Right lobe of liver (tissue), 6 donors: ENCODE data around the gene SLC22A5. TPM values are rescaled to one million over a fixed set of nuclear protein-coding genes. Genes with fewer than 3 reads are reported as not detected.

Experiments
- ATAC-seq, 4 donors: fragments of 200-7000 bp; cut with Tn5 transposase; one replicate each; pipeline ENCODE4 v1.9.1; 2020; ENCODE audit warnings: mild to moderate bottlenecking in 4 of 4, moderate library complexity in 4 of 4
- DNase-seq, 3 donors: peaks; one replicate each; pipeline ENCODE4 v3.0.0-alpha.2; 2020
- H3K27ac ChIP-seq, 3 donors: fragments of 200-600 bp; one replicate each; pipeline ENCODE4 v1.8.0; 2022
- H3K27me3 ChIP-seq, 2 donors: fragments of 200-600 bp; one replicate each; pipeline ENCODE4 v1.8.0; 2022
- H3K36me3 ChIP-seq, 4 donors: fragments of 200-600 bp; sonication (generic) in 1 of 4; one replicate each; pipeline versions ENCODE4 v1.5.1 to v1.8.0; 2017 to 2022; ENCODE audit warnings: control low read depth in 1 of 4
- H3K4me1 ChIP-seq, 4 donors: fragments of 200-600 bp; sonication (generic) in 1 of 4; one replicate each; pipeline versions ENCODE4 v1.5.1 to v1.8.0; 2017 to 2022; ENCODE audit warnings: control low read depth in 1 of 4
- H3K4me3 ChIP-seq, 3 donors: fragments of 200-600 bp; one replicate each; pipeline ENCODE4 v1.8.0; 2022
- H3K9me3 ChIP-seq, 4 donors: fragments of 200-600 bp; sonication (generic) in 1 of 4; one replicate each; pipeline versions ENCODE4 v1.5.1 to v1.8.0; 2017 to 2022; ENCODE audit warnings: control low read depth in 1 of 4
- CTCF ChIP-seq, 4 donors: fragments of 200-600 bp in 3 of 4; fragments of 450-650 bp in 1 of 4; IDR thresholded peaks; one replicate each; pipeline versions ENCODE4 v1.5.1 to v1.8.0; 2016 to 2022; ENCODE audit warnings: antibody characterized with exemption in 4 of 4, mild to moderate bottlenecking in 2 of 4
- POLR2A ChIP-seq: fragments of 450-650 bp; IDR thresholded peaks from one replicate; pipeline ENCODE4 v1.6.1; 2017; ENCODE audit warnings: antibody characterized with exemption, mild to moderate bottlenecking
- WGBS: methylation state at CpG from one replicate; pipeline ENCODE4 v1.1.6; 2018; ENCODE audit warnings: low coverage, low lambda C conversion rate; ENCODE audit not compliant: insufficient coverage; ENCODE audit errors: missing lambda C conversion rate; 5-methylcytosine and 5-hydroxymethylcytosine counted together
- intact Hi-C, 2 donors: fragments of 100-400 bp; cut with DNase I; formaldehyde crosslinking; loops; one replicate each; pipeline versions ENCODE4 v1.11.2 to v1.14.1; 2022
- total RNA-seq, 6 experiments: library from RNA; depleted of rRNA in 2 of 6; stranded (reverse); fragments of >200 nt in 2 of 6; fragmentation: NEBNext Ultra II Directional in 3 of 6; extraction: Animal tissue kit (Norgen Biotek cat#: 25700) in 3 of 6; gene quantifications; one replicate each; pipeline versions ENCODE4 v1.1.0 to v1.2.4, GENCODE V29; 2016 to 2023
- donor health status: DM: no; HTN: yes; CAD: no.
- donor health status: DM: no; HTN: no; CAD: no.
- donor health status: DM: no; HTN: no; CAD: no.
- donor health status: DM: no; HTN: yes; CAD: no.
- donor health status: DM: no; HTN: yes; CAD: no.

The SLC22A5 gene
- total RNA-seq, 6 experiments from 2014 or later = 4.7 to 11.1 (median 6.5) TPM

- DNase-seq (peak in 2 of 3 donors; percentile 58 to 61), ATAC-seq (peak; percentile 17 to 56 (median 32))
- H3K36me3 ChIP-seq = peaks cover 0 to 24% (median 0%) of the 10 kb centered on the region in 4 donors
- no peaks in the 10 kb centered on the region for H3K27me3 ChIP-seq
- H3K4me3 ChIP-seq = no peak overlapping the region
- H3K27ac ChIP-seq = peak overlapping the region; percentile 61 to 81 (median 78)
- H3K4me1 ChIP-seq = peaks cover 0 to 34% (median 7%) of the 10 kb centered on the region in 4 donors
- intact Hi-C loops = loop anchor here (5.0 to 10.0 kb wide), 2 partner anchors 114 to 116 kb away; no protein-coding TSS in a partner anchor
- WGBS = 38% methylated on average over 8 of the region's 8 CpGs
- TF ChIP-seq CTCF (IDR thresholded peaks at IDR 0.05) (no peak), POLR2A (no peak)
- no peaks in the 10 kb centered on the region for H3K9me3 ChIP-seq
Measured at GRCh38 chr5:132388244-132389050, 18.9 kb downstream of the SLC22A5 start.

- H3K27me3 ChIP-seq = no peaks in the 10 kb centered on the region
- no peak for TF ChIP-seq POLR2A
- no peak for TF ChIP-seq CTCF (IDR thresholded peaks at IDR 0.05)
- H3K36me3 ChIP-seq = peaks cover 0 to 30% (median 1%) of the 10 kb centered on the region in 4 donors
- peak overlapping the region in 2 of 3 donors; percentile 41 to 78 for H3K27ac ChIP-seq
- intact Hi-C loops = loop anchor here (5.0 to 10.0 kb wide), 2 partner anchors 113 to 116 kb away; no protein-coding TSS in a partner anchor
- H3K4me1 ChIP-seq = peaks cover 0 to 34% (median 7%) of the 10 kb centered on the region in 4 donors
- H3K9me3 ChIP-seq = no peaks in the 10 kb centered on the region
- ATAC-seq (no peak), DNase-seq (no peak)
- 90% methylated on average over 1 of the region's 1 CpG for WGBS
- H3K4me3 ChIP-seq = no peak overlapping the region
Measured at GRCh38 chr5:132389051-132389331, 19.5 kb downstream of the SLC22A5 start.

- DNase-seq (no peak), ATAC-seq (no peak)
- peaks cover 0 to 31% (median 7%) of the 10 kb centered on the region in 4 donors for H3K36me3 ChIP-seq
- no peaks in the 10 kb centered on the region for H3K9me3 ChIP-seq
- WGBS = 95% methylated on average over 8 of the region's 10 CpGs
- intact Hi-C loops = loop anchor here (5.0 to 10.0 kb wide), 2 partner anchors 113 to 115 kb away; no protein-coding TSS in a partner anchor
- H3K27ac ChIP-seq = peak overlapping the region in 2 of 3 donors; percentile 41 to 78
- no peaks in the 10 kb centered on the region for H3K27me3 ChIP-seq
- TF ChIP-seq POLR2A = no peak
- no peak for TF ChIP-seq CTCF (IDR thresholded peaks at IDR 0.05)
- no peak overlapping the region for H3K4me3 ChIP-seq
- peaks cover 0 to 34% (median 7%) of the 10 kb centered on the region in 4 donors for H3K4me1 ChIP-seq
Measured at GRCh38 chr5:132389585-132390286, 20.2 kb downstream of the SLC22A5 start.

GRCh38 chr5:132391247-132391646 lies 21.7 kb downstream of the SLC22A5 start:
- no peak for TF ChIP-seq POLR2A
- TF ChIP-seq CTCF (IDR thresholded peaks at IDR 0.05) = no peak
- H3K9me3 ChIP-seq = no peaks in the 10 kb centered on the region
- no peaks in the 10 kb centered on the region for H3K27me3 ChIP-seq
- WGBS = 60% methylated on average over 4 of the region's 5 CpGs
- intact Hi-C loops = no loop called here
- H3K36me3 ChIP-seq = peaks cover 0 to 33% (median 8%) of the 10 kb centered on the region in 4 donors
- no peak overlapping the region for H3K4me3 ChIP-seq
- ATAC-seq = no peak
- no peak overlapping the region for H3K27ac ChIP-seq
- DNase-seq = no peak
- peaks cover 0 to 23% (median 7%) of the 10 kb centered on the region in 4 donors for H3K4me1 ChIP-seq
